Fibroblast of villous mesenchyme (primary cell): ENCODE measurements around the gene MELTF. TPM values are rescaled to one million over a fixed set of nuclear protein-coding genes. Genes with fewer than 3 reads are reported as not detected.

Source experiments
- DNase-seq: peaks from one replicate; pipeline ENCODE4 v3.0.0-alpha.2; 2010; ENCODE audit warnings: low read depth
- H3K4me3 ChIP-seq: 2 replicates; pipeline ENCODE4 v1.5.1; 2011; ENCODE audit warnings: low read depth, mild to moderate bottlenecking, low read length
- total RNA-seq: library from RNA; depleted of rRNA; stranded (reverse); fragments of >200 nt; gene quantifications from 2 replicates; pipeline ENCODE4 v1.2.3, GENCODE V29; 2012
- TF ChIP-seq, protein P1 (sequence below): IDR thresholded peaks from 2 replicates; pipeline ENCODE4 v1.5.1; 2012; ENCODE audit warnings: low read depth, mild to moderate bottlenecking, low read length; ENCODE audit not compliant: insufficient read depth

The MELTF gene
- total RNA-seq, 1 donor: 4.7 TPM

DNA sequence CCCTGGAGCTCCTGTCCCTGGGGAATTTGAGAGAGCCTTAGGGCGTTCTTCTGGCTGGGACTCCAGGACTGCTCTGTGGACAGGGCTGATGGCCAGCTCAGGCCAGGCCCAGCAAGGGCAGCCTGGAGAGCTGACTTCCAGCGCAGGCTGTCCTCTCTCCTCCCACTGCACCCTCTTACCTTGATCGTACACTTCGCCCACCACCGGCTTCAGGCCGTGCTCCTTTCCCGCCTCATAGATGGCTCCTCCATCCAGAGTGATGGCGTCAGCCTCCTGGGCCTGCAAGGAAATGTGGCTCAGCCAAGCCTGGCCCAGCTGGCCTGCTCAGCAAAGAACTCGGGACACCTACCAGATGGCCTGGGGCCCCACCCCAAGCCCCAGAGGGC, 3.1 kb downstream of the MELTF start:
- H3K4me3 ChIP-seq: no peak overlapping the region
- TF ChIP-seq, protein P1, sequence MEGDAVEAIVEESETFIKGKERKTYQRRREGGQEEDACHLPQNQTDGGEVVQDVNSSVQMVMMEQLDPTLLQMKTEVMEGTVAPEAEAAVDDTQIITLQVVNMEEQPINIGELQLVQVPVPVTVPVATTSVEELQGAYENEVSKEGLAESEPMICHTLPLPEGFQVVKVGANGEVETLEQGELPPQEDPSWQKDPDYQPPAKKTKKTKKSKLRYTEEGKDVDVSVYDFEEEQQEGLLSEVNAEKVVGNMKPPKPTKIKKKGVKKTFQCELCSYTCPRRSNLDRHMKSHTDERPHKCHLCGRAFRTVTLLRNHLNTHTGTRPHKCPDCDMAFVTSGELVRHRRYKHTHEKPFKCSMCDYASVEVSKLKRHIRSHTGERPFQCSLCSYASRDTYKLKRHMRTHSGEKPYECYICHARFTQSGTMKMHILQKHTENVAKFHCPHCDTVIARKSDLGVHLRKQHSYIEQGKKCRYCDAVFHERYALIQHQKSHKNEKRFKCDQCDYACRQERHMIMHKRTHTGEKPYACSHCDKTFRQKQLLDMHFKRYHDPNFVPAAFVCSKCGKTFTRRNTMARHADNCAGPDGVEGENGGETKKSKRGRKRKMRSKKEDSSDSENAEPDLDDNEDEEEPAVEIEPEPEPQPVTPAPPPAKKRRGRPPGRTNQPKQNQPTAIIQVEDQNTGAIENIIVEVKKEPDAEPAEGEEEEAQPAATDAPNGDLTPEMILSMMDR: no peak
- DNase-seq: no peak

DNA sequence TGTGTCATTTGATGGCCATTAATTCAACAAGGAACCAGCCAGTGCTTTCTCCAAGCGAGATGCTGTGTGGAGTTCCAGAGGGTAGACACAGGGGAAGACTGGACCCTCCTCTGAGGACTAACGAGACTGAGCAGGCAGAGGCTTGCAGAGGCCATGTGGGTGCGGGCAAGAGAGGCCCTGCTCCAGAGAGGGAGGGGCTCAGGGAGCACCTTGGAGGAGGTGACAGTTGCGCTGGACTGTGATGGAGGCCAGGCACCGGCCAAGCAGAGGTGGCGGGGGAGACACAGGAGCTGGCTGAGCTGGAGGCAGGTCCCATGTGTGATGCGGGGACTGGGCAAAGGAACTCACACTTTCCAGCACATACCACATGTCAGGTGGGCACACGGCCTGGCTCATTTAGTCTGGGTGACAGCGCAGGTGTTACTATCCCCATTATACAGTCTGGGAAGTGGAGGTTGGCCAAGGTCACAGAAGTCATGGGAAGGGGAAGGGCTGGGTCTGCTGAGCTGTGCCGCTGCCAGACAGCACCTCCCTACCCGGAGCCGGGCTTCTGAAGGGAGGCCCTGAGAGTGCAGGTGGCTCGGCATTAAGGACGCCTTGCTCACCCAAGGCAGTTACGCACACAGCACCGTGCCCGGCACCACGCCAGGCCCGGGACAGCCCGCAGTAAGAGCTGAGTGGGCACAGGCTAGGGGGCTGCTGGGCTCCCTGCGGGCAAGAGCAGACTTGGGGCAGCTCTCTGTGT, 3.7 kb downstream of the MELTF start:
- H3K4me3 ChIP-seq: no peak overlapping the region
- DNase-seq: no peak
- TF ChIP-seq, protein P1: no peak

DNA sequence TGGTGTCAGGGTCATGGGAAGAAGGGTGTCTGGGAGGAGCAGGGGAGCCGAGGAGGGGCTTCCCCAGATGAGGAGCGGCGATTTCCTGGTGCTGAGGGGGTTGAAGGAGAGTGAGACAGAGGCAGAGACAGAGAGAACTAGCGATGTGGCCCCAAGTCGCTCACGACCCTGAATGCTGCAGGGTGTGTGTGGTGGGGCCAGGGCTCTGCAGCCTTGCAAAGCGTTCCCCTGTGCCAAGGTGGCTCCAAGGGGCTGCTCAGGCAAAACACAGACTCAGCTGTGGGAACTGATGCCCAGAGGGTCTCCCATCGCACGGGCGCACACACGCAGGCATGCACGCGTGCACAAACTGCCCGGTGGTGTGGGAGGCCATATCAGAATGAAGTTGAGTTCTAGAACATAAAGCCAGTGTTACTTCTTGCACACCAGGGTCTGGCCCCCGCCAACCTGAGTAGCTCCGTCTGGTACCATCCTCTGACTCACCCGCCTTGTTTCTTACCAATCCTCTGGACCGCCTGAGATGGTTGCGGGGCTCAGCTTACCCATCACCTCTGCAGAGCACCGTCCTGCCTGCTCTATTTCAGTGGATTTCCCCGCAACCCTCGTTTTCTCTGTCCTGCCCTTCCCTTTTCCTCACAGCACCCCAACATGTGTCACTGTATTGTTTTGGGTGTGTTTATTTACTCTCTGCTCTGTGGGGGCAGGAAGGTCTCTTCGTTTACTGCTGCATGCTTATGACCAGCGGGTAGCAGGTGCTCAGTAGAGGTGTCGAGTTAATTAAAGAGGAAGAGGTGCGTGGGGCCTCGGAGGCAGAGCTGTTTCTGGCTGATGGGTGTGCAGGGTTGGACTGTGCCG, 4.5 kb downstream of the MELTF start:
- no peak for DNase-seq
- H3K4me3 ChIP-seq: no peak overlapping the region
- TF ChIP-seq, protein P1: no peak

DNA sequence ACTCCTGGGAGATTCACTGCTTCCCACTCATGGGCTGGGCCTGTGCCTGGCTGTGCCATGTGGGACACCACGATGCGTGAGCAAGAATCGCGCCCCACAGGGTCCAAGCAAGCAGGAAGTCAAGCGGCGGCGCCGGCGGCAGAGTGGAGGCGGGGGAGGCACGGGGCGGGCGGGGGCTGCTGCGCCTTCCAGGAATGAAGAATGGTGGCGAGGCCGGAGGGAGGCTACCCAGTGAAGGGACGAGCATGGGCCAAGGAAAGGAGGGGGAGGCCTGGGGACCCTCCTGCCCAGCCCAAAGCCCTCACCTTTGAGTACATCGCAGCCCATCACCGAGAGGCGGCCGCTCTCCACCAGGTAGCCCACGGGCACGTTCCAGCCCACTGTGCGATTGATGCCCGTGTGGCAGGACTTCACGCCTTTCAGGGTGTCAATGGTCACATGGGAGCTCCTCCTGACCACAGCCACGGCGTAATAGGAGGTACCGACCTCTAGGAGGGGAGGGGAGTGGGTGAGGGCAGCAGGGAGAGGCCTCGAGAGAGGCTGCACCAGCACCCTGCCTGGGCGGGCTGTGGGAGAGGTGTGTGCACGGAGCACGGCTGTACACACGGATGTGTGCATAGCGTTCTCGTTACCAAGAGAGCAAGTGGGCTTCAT, 5.5 kb downstream of the MELTF start:
- DNase-seq: no peak
- no peak overlapping the region for H3K4me3 ChIP-seq
- TF ChIP-seq, protein P1: no peak

DNA sequence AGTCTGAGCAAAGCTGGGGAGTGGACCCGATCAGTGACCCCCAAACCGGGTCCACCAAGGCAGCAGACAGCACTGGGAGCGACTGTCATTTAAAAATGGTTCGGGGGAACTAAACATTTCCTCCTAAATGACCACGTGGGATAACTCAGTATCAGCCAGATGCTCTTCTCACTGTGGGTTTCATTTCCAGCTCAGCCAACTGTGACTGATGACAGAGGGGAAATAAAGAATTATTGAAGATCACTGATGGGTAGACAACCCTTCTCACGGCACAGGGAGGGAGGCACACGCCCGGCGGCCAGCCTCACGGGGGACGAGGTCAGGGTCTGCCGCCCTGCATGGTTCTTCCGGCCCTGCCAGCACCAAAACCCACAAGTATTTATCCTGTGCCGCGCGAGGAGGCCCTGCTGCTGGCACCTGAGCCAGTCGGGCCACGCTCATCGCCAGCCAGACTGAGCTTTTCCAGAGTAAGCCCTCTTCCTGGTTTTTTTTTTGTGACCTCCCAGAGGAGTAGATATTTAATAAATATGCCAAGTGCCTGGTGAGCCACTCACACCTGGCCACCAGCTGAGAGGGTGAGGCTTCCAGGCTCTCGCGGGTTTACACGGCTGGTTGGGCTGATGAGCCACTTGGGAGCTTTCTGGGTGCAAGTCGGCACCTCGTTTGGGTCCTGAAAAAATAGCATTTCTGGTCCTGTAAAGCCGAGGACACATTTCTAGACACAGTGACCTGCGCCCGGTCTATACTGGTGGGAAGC, 6.2 kb downstream of the MELTF start:
- TF ChIP-seq, protein P1: no peak
- DNase-seq: no peak
- no peak overlapping the region for H3K4me3 ChIP-seq
